GM12873 (cell line): Measurements from ENCODE around the gene SNX27.

ENCODE experiments used
- CTCF ChIP-seq: IDR thresholded peaks from 2 replicates; pipeline ENCODE4 v1.5.1; 2012; ENCODE audit warnings: low read depth, mild to moderate bottlenecking, moderate library complexity, low read length, control low read depth; ENCODE audit not compliant: insufficient read depth; ENCODE audit errors: missing control alignments

Gene SNX27

GRCh38 chr1:151611832-151612500 lies at the start of gene SNX27:
Gene SNX27 (plus strand): TSS chr1:151612050. CDS start chr1:151612202, 152 bp downstream.
- TF ChIP-seq CTCF = no peak

- no peak for TF ChIP-seq CTCF
Observed at GRCh38 chr1:151562661-151563060, 49.2 kb upstream of the SNX27 start.

GRCh38 chr1:151563376-151563775 lies 48.5 kb upstream of the SNX27 start:
- no peak for TF ChIP-seq CTCF

- no peak for TF ChIP-seq CTCF
Observed at GRCh38 chr1:151565502-151566189, 46.2 kb upstream of the SNX27 start.

DNA sequence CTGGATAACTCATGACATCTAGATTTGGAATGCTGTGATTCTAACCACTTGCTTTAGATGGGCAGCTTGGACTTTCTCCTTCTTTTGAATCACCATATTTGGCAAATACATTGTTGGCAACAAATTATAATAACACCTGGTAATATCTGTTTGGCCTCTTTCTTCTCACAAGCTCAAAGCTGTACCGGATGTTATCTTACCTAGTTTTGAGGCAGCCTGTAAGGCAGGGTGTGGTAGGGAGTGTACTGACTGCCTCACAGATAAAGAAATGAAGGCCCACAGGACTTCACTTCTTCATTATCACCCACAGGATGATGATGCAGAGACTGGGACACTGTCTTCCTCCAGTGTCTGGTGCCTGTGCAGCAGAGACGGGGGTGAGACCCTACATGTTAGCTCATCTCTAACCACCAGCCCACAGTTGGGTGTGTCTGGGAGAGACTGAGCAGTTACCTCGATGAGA lies 43.2 kb upstream of the SNX27 start:
- TF ChIP-seq CTCF = no peak

GRCh38 chr1:151570819-151571218 lies 41.0 kb upstream of the SNX27 start:
- no peak for TF ChIP-seq CTCF
